ENCODE results near the gene SRGAP1. TPM values are rescaled to one million over a fixed set of nuclear protein-coding genes. Genes with fewer than 3 reads are reported as not detected.
A peak's percentile ranks its signal among the peaks of the same experiment; 100 is the strongest.

Gene SRGAP1
- total RNA-seq, 1 donor from 2014 or later, result 3.0 TPM

GRCh38 chr12:63906876-63907275 lies 62.4 kb downstream of the SRGAP1 start:
- no peak for DNase-seq (ENCODE audit: low spot score)
- Histone ChIP-seq H2AFZ (replicated peaks) (no peak overlapping the region), H3K27ac (no peak overlapping the region), H3K4me1 (no peaks in the 10 kb centered on the region), H3K9me3 (ENCODE audit: low read depth) (no peaks in the 10 kb centered on the region), H3K27me3 (no peaks in the 10 kb centered on the region), H4K20me1 (ENCODE audit: low read depth) (no peaks in the 10 kb centered on the region), H3K36me3 (no peaks in the 10 kb centered on the region), H3K4me3 (no peak overlapping the region), H3K79me2 (ENCODE audit: low read depth) (no peaks in the 10 kb centered on the region), H3K9ac (no peak overlapping the region), H3F3A (ENCODE audit: low read depth) (no peaks in the 10 kb centered on the region), H3K4me2 (no peak overlapping the region)
- Mint-ChIP-seq H3K4me3 (no peak overlapping the region), H3K36me3 (peaks cover 13% of the 10 kb centered on the region), H3K27me3 (ENCODE audit: insufficient read depth, low read depth) (no peaks in the 10 kb centered on the region), H3K4me1 (peaks cover 22% of the 10 kb centered on the region), H3K9me3 (peaks cover 19% of the 10 kb centered on the region), H3K27ac (no peak overlapping the region)
- TF ChIP-seq CTCF (IDR thresholded peaks at IDR 0.05), result no peak
- no peak for TF ChIP-seq EZH2 (IDR thresholded peaks at IDR 0.05)
- TF ChIP-seq EZH2phosphoT487 (IDR thresholded peaks at IDR 0.05), result no peak

- H3K9me3 ChIP-seq (ENCODE audit: low read depth), result no peaks in the 10 kb centered on the region
- H3K36me3 Mint-ChIP-seq, result peaks cover 13% of the 10 kb centered on the region
- H3K4me1 ChIP-seq, result no peaks in the 10 kb centered on the region
- H3K27ac Mint-ChIP-seq, result no peak overlapping the region
- no peak overlapping the region for H3K4me3 Mint-ChIP-seq
- H3K36me3 ChIP-seq, result no peaks in the 10 kb centered on the region
- no peak overlapping the region for H3K27ac ChIP-seq
- no peaks in the 10 kb centered on the region for H4K20me1 ChIP-seq (ENCODE audit: low read depth)
- no peaks in the 10 kb centered on the region for H3K27me3 ChIP-seq
- no peaks in the 10 kb centered on the region for H3K79me2 ChIP-seq (ENCODE audit: low read depth)
- TF ChIP-seq CTCF (IDR thresholded peaks at IDR 0.05) (no peak), EZH2phosphoT487 (IDR thresholded peaks at IDR 0.05) (no peak), EZH2 (IDR thresholded peaks at IDR 0.05) (no peak)
- H3K9me3 Mint-ChIP-seq, result peaks cover 19% of the 10 kb centered on the region
- no peaks in the 10 kb centered on the region for H3F3A ChIP-seq (ENCODE audit: low read depth)
- no peaks in the 10 kb centered on the region for H3K27me3 Mint-ChIP-seq (ENCODE audit: insufficient read depth, low read depth)
- H3K4me1 Mint-ChIP-seq, result peaks cover 22% of the 10 kb centered on the region
- no peak for DNase-seq (ENCODE audit: low spot score)
- no peak overlapping the region for H3K9ac ChIP-seq
- no peak overlapping the region for H3K4me2 ChIP-seq
- no peak overlapping the region for H3K4me3 ChIP-seq
- H2AFZ ChIP-seq (replicated peaks), result no peak overlapping the region
Observed at GRCh38 chr12:63907561-63907960, 63.1 kb downstream of the SRGAP1 start.

GRCh38 chr12:63909746-63910145 lies 65.2 kb downstream of the SRGAP1 start:
- Mint-ChIP-seq H3K4me1 (peaks cover 35% of the 10 kb centered on the region), H3K9me3 (peaks cover 19% of the 10 kb centered on the region), H3K36me3 (peaks cover 13% of the 10 kb centered on the region), H3K27me3 (ENCODE audit: insufficient read depth, low read depth) (no peaks in the 10 kb centered on the region), H3K4me3 (no peak overlapping the region), H3K27ac (peak overlapping the region; percentile 31)
- H3K9me3 ChIP-seq (ENCODE audit: low read depth), result no peaks in the 10 kb centered on the region
- H3K27me3 ChIP-seq, result no peaks in the 10 kb centered on the region
- no peak overlapping the region for H3K9ac ChIP-seq
- no peaks in the 10 kb centered on the region for H3K36me3 ChIP-seq
- no peak overlapping the region for H2AFZ ChIP-seq (replicated peaks)
- no peaks in the 10 kb centered on the region for H3K79me2 ChIP-seq (ENCODE audit: low read depth)
- H4K20me1 ChIP-seq (ENCODE audit: low read depth), result no peaks in the 10 kb centered on the region
- no peak for TF ChIP-seq EZH2 (IDR thresholded peaks at IDR 0.05)
- no peak overlapping the region for H3K4me2 ChIP-seq
- no peak for DNase-seq (ENCODE audit: low spot score)
- H3F3A ChIP-seq (ENCODE audit: low read depth), result no peaks in the 10 kb centered on the region
- no peaks in the 10 kb centered on the region for H3K4me1 ChIP-seq
- no peak overlapping the region for H3K27ac ChIP-seq
- no peak overlapping the region for H3K4me3 ChIP-seq

- no peaks in the 10 kb centered on the region for H3K4me1 ChIP-seq
- no peaks in the 10 kb centered on the region for H3K36me3 ChIP-seq
- no peaks in the 10 kb centered on the region for H3K79me2 ChIP-seq (ENCODE audit: low read depth)
- H3K27ac ChIP-seq, result no peak overlapping the region
- no peaks in the 10 kb centered on the region for H3K9me3 ChIP-seq (ENCODE audit: low read depth)
- H3K9ac ChIP-seq, result no peak overlapping the region
- no peak overlapping the region for H2AFZ ChIP-seq (replicated peaks)
- H3K27ac Mint-ChIP-seq, result peak overlapping the region; percentile 93
- no peak overlapping the region for H3K4me3 ChIP-seq
- H4K20me1 ChIP-seq (ENCODE audit: low read depth), result no peaks in the 10 kb centered on the region
- H3K4me3 Mint-ChIP-seq, result no peak overlapping the region
- no peaks in the 10 kb centered on the region for H3K27me3 Mint-ChIP-seq (ENCODE audit: insufficient read depth, low read depth)
- TF ChIP-seq EZH2phosphoT487 (IDR thresholded peaks at IDR 0.05), result no peak
- TF ChIP-seq CTCF (IDR thresholded peaks at IDR 0.05), result no peak
- TF ChIP-seq EZH2 (IDR thresholded peaks at IDR 0.05), result no peak
- peaks cover 50% of the 10 kb centered on the region for H3K4me1 Mint-ChIP-seq
- H3F3A ChIP-seq (ENCODE audit: low read depth), result no peaks in the 10 kb centered on the region
- H3K27me3 ChIP-seq, result no peaks in the 10 kb centered on the region
- peaks cover 9% of the 10 kb centered on the region for H3K9me3 Mint-ChIP-seq
- no peak for DNase-seq (ENCODE audit: low spot score)
- H3K36me3 Mint-ChIP-seq, result peaks cover 13% of the 10 kb centered on the region
- no peak overlapping the region for H3K4me2 ChIP-seq
Observed at GRCh38 chr12:63911341-63911740, 66.8 kb downstream of the SRGAP1 start.
